CD14-positive monocyte (primary cell): ENCODE data around the gene TSGA10IP. TPM values are rescaled to one million over a fixed set of nuclear protein-coding genes. Genes with fewer than 3 reads are reported as not detected.

Source experiments
- DNase-seq, 3 donors: peaks; one replicate each; pipeline ENCODE4 v3.0.0-alpha.2; 2011 to 2022
- H2AFZ ChIP-seq: 2 replicates; pipeline ENCODE4 v1.6.0; 2012; ENCODE audit warnings: mild to moderate bottlenecking, low read depth, low read length, inconsistent platforms; ENCODE audit not compliant: insufficient read depth, poor library complexity, severe bottlenecking
- H3K27ac ChIP-seq, 2 donors: 1 replicate in 1 of 2; 2 replicates in 1 of 2; pipeline ENCODE4 v1.5.1; 2012 to 2013; ENCODE audit warnings: low read length in 2 of 2, control low read depth in 1 of 2, inconsistent platforms in 1 of 2, low read depth in 1 of 2, mild to moderate bottlenecking in 1 of 2
- H3K27me3 ChIP-seq, 2 donors: one replicate each; pipeline versions ENCODE4 v1.6.0 to v1.6.1; 2011 to 2013; ENCODE audit warnings: low read length in 2 of 2; ENCODE audit not compliant: control insufficient read depth in 2 of 2, insufficient read depth in 2 of 2
- H3K36me3 ChIP-seq, 2 donors: replicated peaks in 1 of 2; 1 replicate in 1 of 2; 2 replicates in 1 of 2; pipeline versions ENCODE4 v1.5.1 to v1.6.1; 2012 to 2013; ENCODE audit warnings: low read length in 2 of 2, control low read depth in 1 of 2, inconsistent platforms in 1 of 2, mild to moderate bottlenecking in 1 of 2; ENCODE audit not compliant: insufficient read depth in 2 of 2, control insufficient read depth in 1 of 2
- H3K4me1 ChIP-seq, 2 donors: 1 replicate in 1 of 2; 2 replicates in 1 of 2; pipeline versions ENCODE4 v1.5.1 to v1.6.1; 2012 to 2013; ENCODE audit warnings: low read length in 2 of 2, control low read depth in 1 of 2, inconsistent platforms in 1 of 2, mild to moderate bottlenecking in 1 of 2, moderate library complexity in 1 of 2; ENCODE audit not compliant: insufficient read depth in 2 of 2, control insufficient read depth in 1 of 2
- H3K4me2 ChIP-seq: replicated peaks from 2 replicates; pipeline ENCODE3; 2012; ENCODE audit warnings: low read length, moderate library complexity, mild to moderate bottlenecking; ENCODE audit not compliant: poor library complexity, severe bottlenecking; ENCODE audit errors: extremely low read depth
- H3K4me3 ChIP-seq, 3 experiments: fragments of 200-600 bp in 1 of 3; sonication (generic) in 1 of 3; replicated peaks in 1 of 3; 1 replicate in 2 of 3; 2 replicates in 1 of 3; pipeline ENCODE4 v1.5.1; 2011 to 2013; ENCODE audit warnings: low read length in 3 of 3, mild to moderate bottlenecking in 3 of 3, control low read depth in 2 of 3, low read depth in 2 of 3, inconsistent platforms in 1 of 3, moderate library complexity in 1 of 3
- H3K79me2 ChIP-seq: 2 replicates; pipeline ENCODE4 v1.6.0; 2012; ENCODE audit warnings: mild to moderate bottlenecking, control low read depth, inconsistent platforms, low read length, moderate library complexity; ENCODE audit not compliant: insufficient read depth
- H3K9ac ChIP-seq: 2 replicates; pipeline ENCODE4 v1.6.0; 2017; ENCODE audit warnings: low read length, mild to moderate bottlenecking; ENCODE audit not compliant: insufficient read depth, poor library complexity, severe bottlenecking
- H3K9me3 ChIP-seq, 2 donors: replicated peaks in 1 of 2; 1 replicate in 1 of 2; 2 replicates in 1 of 2; pipeline versions ENCODE4 v1.5.1 to v1.6.1; 2012 to 2013; ENCODE audit warnings: low read length in 2 of 2, control low read depth in 1 of 2; ENCODE audit not compliant: control insufficient read depth in 1 of 2, insufficient read depth in 1 of 2
- H4K20me1 ChIP-seq: 2 replicates; pipeline ENCODE4 v1.6.0; 2012; ENCODE audit warnings: mild to moderate bottlenecking, low read length, control low read depth, moderate library complexity; ENCODE audit not compliant: insufficient read depth
- H3K27ac Mint-ChIP-seq, 7 donors: one replicate each; pipeline ENCODE4 v1.8.0; 2020; ENCODE audit warnings: mild to moderate bottlenecking in 7 of 7, mixed read lengths in 7 of 7, moderate library complexity in 6 of 7, inconsistent platforms in 2 of 7
- H3K27me3 Mint-ChIP-seq, 3 donors: one replicate each; pipeline ENCODE4 v1.8.0; 2021 to 2022; ENCODE audit warnings: low read depth in 3 of 3, mild to moderate bottlenecking in 3 of 3, mixed read lengths in 3 of 3, moderate library complexity in 3 of 3, inconsistent platforms in 1 of 3
- H3K36me3 Mint-ChIP-seq, 2 donors: one replicate each; pipeline ENCODE4 v1.8.0; 2020; ENCODE audit warnings: mixed read lengths in 2 of 2, inconsistent platforms in 1 of 2, mild to moderate bottlenecking in 1 of 2
- H3K4me1 Mint-ChIP-seq: one replicate; pipeline ENCODE4 v1.8.0; 2020; ENCODE audit warnings: mild to moderate bottlenecking, mixed read lengths
- H3K4me3 Mint-ChIP-seq, 2 donors: one replicate each; pipeline ENCODE4 v1.8.0; 2020; ENCODE audit warnings: mild to moderate bottlenecking in 2 of 2, mixed read lengths in 2 of 2, moderate library complexity in 1 of 2
- H3K9me3 Mint-ChIP-seq, 7 donors: one replicate each; pipeline ENCODE4 v1.8.0; 2020 to 2022; ENCODE audit warnings: mixed read lengths in 7 of 7, mild to moderate bottlenecking in 6 of 7, moderate library complexity in 6 of 7, inconsistent platforms in 2 of 7
- CTCF ChIP-seq: fragments of 200-600 bp; IDR thresholded peaks from one replicate; pipeline ENCODE4 v1.8.0; 2022; ENCODE audit warnings: antibody characterized with exemption, mild to moderate bottlenecking
- WGBS: methylation state at CpG from one replicate; pipeline ENCODE4 v1.1.5; 2013; ENCODE audit warnings: missing lambda C conversion rate; ENCODE audit not compliant: insufficient coverage; 5-methylcytosine and 5-hydroxymethylcytosine counted together
- intact Hi-C, 2 donors: fragments of 100-400 bp; cut with micrococcal nuclease; formaldehyde crosslinking; loops; one replicate each; pipeline versions ENCODE4 v1.15.0 to v1.15.1; 2023
- polyA plus RNA-seq, 3 donors: library from polyadenylated mRNA; depleted of rRNA in 1 of 3; unstranded in 2 of 3; stranded (reverse) in 1 of 3; fragments of 300-500 nt in 2 of 3; fragments of >200 nt in 1 of 3; fragmentation: Illumina TruSeq in 2 of 3; gene quantifications; 1 replicate in 2 of 3; 2 replicates in 1 of 3; pipeline ENCODE4 v1.2.3, GENCODE V29; 2012 to 2021

Gene TSGA10IP
- polyA plus RNA-seq, 3 donors: 0.67 to 0.71 TPM; not detected in 1

DNA sequence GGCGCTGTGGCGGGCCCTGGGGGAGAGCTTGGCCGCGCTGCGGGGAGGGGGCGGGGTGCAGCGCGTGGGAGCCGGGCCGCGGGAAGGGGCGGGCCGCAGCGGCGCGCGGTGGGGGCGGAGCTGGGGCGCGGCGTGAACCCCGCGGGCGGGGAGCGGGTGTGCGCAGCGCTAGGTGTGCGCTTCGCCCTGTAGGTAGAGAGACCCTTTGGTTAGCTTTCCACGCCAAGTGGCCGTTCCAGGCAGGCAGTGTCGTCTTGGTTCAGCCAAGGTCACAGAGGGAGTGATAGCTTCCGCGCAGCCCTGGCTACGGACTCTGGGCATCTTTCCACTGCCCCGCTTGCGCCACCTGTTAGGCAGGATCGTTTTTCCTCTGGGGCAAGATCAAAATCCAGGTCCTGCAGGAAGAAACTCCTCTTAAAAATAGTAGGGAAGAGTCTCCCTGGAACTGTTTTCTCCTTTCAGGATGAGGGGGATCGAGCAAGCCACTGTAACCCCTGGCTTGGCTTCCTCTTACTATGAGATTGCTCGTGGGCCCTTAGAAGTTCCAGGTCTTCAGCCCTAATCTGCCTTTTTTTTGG lies 57.5 kb downstream of the TSGA10IP start:
- peak overlapping the region; percentile 89 for H3K4me2 ChIP-seq
- peaks cover 28% of the 10 kb centered on the region for H4K20me1 ChIP-seq
- peak overlapping the region; percentile 92 to 95 for H3K27ac ChIP-seq
- H3K27me3 Mint-ChIP-seq: no peaks in the 10 kb centered on the region
- peak overlapping the region; percentile 93 for H2AFZ ChIP-seq
- peak overlapping the region; percentile 98 to 100 (median 100) for H3K27ac Mint-ChIP-seq
- peak overlapping the region; percentile 62 to 97 (median 95) for H3K4me3 ChIP-seq
- peaks cover 16 to 27% of the 10 kb centered on the region in 2 donors for H3K4me1 ChIP-seq
- TF ChIP-seq CTCF: no peak
- peaks cover 18% of the 10 kb centered on the region for H3K4me1 Mint-ChIP-seq
- no peaks in the 10 kb centered on the region for H3K9me3 ChIP-seq
- H3K79me2 ChIP-seq: peaks cover 45% of the 10 kb centered on the region
- DNase-seq: no peak
- peak overlapping the region; percentile 97 to 98 for H3K4me3 Mint-ChIP-seq
- peaks cover 36 to 57% of the 10 kb centered on the region in 2 donors for H3K36me3 Mint-ChIP-seq
- no peaks in the 10 kb centered on the region for H3K9me3 Mint-ChIP-seq
- intact Hi-C loops: loop anchor here (2.0 to 5.0 kb wide), 3 partner anchors 20 to 40 kb away; partner anchors contain the start of gene SART1 (in 1 of the 2)
- WGBS: under 1% methylated on average over 37 of the region's 40 CpGs
- H3K36me3 ChIP-seq: peaks cover 34 to 53% of the 10 kb centered on the region in 2 donors
- H3K9ac ChIP-seq: peak overlapping the region; percentile 86
- no peaks in the 10 kb centered on the region for H3K27me3 ChIP-seq

- H4K20me1 ChIP-seq: peaks cover 25% of the 10 kb centered on the region
- H3K4me1 Mint-ChIP-seq: peaks cover 18% of the 10 kb centered on the region
- H3K27ac Mint-ChIP-seq: peak overlapping the region in 6 of 7 donors; percentile 66 to 98 (median 87)
- H3K4me1 ChIP-seq: peaks cover 16 to 27% of the 10 kb centered on the region in 2 donors
- H3K36me3 Mint-ChIP-seq: peaks cover 30 to 52% of the 10 kb centered on the region in 2 donors
- H3K9me3 Mint-ChIP-seq: no peaks in the 10 kb centered on the region
- H3K4me3 ChIP-seq: peak overlapping the region in 2 of 3 experiments; percentile 95 to 97
- peak overlapping the region; percentile 97 to 98 for H3K4me3 Mint-ChIP-seq
- peaks cover 0 to 2% (median 0%) of the 10 kb centered on the region in 3 donors for H3K27me3 Mint-ChIP-seq
- intact Hi-C loops: loop anchor here (2.0 to 5.0 kb wide), 3 partner anchors 20 to 41 kb away; partner anchors contain the start of gene SART1 (in 1 of the 2)
- peak overlapping the region; percentile 93 for H2AFZ ChIP-seq
- peak overlapping the region; percentile 89 for H3K4me2 ChIP-seq
- no peaks in the 10 kb centered on the region for H3K27me3 ChIP-seq
- H3K79me2 ChIP-seq: peaks cover 45% of the 10 kb centered on the region
- peak overlapping the region; percentile 86 for H3K9ac ChIP-seq
- no peak for TF ChIP-seq CTCF
- DNase-seq: no peak
- H3K36me3 ChIP-seq: peaks cover 30 to 48% of the 10 kb centered on the region in 2 donors
- peak overlapping the region in 1 of 2 donors; percentile 92 for H3K27ac ChIP-seq
- H3K9me3 ChIP-seq: no peaks in the 10 kb centered on the region
- WGBS: 73% methylated on average over 5 of the region's 6 CpGs
These were observed 58.0 kb downstream of the TSGA10IP start for GRCh38 chr11:66003291-66003690.
